GM23338 (cell line): ENCODE results near the gene BMP8B. TPM values are rescaled to one million over a fixed set of nuclear protein-coding genes. Genes with fewer than 3 reads are reported as not detected.

Experiments used
- ATAC-seq: fragments of 200-7000 bp; cut with Tn5 transposase; 3 replicates; pipeline ENCODE4 v1.9.1; 2020
- DNase-seq: peaks from one replicate; pipeline ENCODE4 v3.0.0-alpha.2; 2015; ENCODE audit warnings: low spot score
- H2AFZ ChIP-seq: fragments of 200-600 bp; sonication (generic); 2 replicates; pipeline ENCODE4 v1.8.0; 2016; ENCODE audit warnings: antibody characterized with exemption, mild to moderate bottlenecking, moderate library complexity
- H3F3A ChIP-seq: fragments of 200-600 bp; sonication (generic); replicated peaks from 2 replicates; pipeline ENCODE4 v1.8.0; 2017; ENCODE audit warnings: antibody characterized with exemption, mixed run types, low read depth
- H3K27ac ChIP-seq: fragments of 200-600 bp; sonication (generic); 2 replicates; pipeline ENCODE4 v1.6.1; 2016; ENCODE audit warnings: low read depth
- H3K27me3 ChIP-seq: fragments of 200-600 bp; sonication (generic); 2 replicates; pipeline ENCODE4 v1.8.0; 2016; ENCODE audit warnings: mild to moderate bottlenecking, mixed run types, moderate library complexity; ENCODE audit not compliant: insufficient read depth
- H3K36me3 ChIP-seq: fragments of 200-600 bp; sonication (generic); 2 replicates; pipeline ENCODE4 v1.8.0; 2016; ENCODE audit warnings: mild to moderate bottlenecking; ENCODE audit not compliant: insufficient read depth
- H3K4me1 ChIP-seq: fragments of 200-600 bp; sonication (generic); 2 replicates; pipeline ENCODE4 v1.8.0; 2016; ENCODE audit warnings: mild to moderate bottlenecking, moderate library complexity; ENCODE audit not compliant: insufficient read depth
- H3K4me2 ChIP-seq: fragments of 200-600 bp; sonication (generic); 2 replicates; pipeline ENCODE4 v1.7.1; 2017; ENCODE audit warnings: mixed run types
- H3K4me3 ChIP-seq: fragments of 200-600 bp; sonication (generic); 2 replicates; pipeline ENCODE4 v1.6.1; 2016; ENCODE audit warnings: mixed run types
- H3K79me2 ChIP-seq: fragments of 200-600 bp; sonication (generic); replicated peaks from 2 replicates; pipeline ENCODE4 v1.8.0; 2017; ENCODE audit warnings: mild to moderate bottlenecking; ENCODE audit not compliant: insufficient read depth
- H3K9me2 ChIP-seq: fragments of 200-600 bp; sonication (generic); 2 replicates; pipeline ENCODE4 v1.8.0; 2017; ENCODE audit not compliant: insufficient read depth
- H4K20me1 ChIP-seq: fragments of 200-600 bp; sonication (generic); replicated peaks from 2 replicates; pipeline ENCODE4 v1.8.0; 2017; ENCODE audit warnings: mild to moderate bottlenecking; ENCODE audit not compliant: insufficient read depth
- H3K27ac Mint-ChIP-seq: 2 replicates; pipeline ENCODE4 v1.8.0; 2020; ENCODE audit warnings: inconsistent platforms, mild to moderate bottlenecking, moderate library complexity, mixed read lengths
- H3K27me3 Mint-ChIP-seq: 3 replicates; pipeline ENCODE4 v1.8.0; 2022; ENCODE audit warnings: low read depth, mild to moderate bottlenecking, moderate library complexity, mixed read lengths, inconsistent platforms; ENCODE audit not compliant: insufficient read depth, poor library complexity
- H3K36me3 Mint-ChIP-seq: 3 replicates; pipeline ENCODE4 v1.8.0; 2021; ENCODE audit warnings: low read depth, mild to moderate bottlenecking, inconsistent platforms, moderate library complexity, mixed read lengths
- H3K4me1 Mint-ChIP-seq: 3 replicates; pipeline ENCODE4 v1.8.0; 2020; ENCODE audit warnings: mild to moderate bottlenecking, inconsistent platforms, mixed read lengths
- H3K4me3 Mint-ChIP-seq: 3 replicates; pipeline ENCODE4 v1.8.0; 2021; ENCODE audit warnings: moderate library complexity, mild to moderate bottlenecking, inconsistent platforms, mixed read lengths
- H3K9me3 Mint-ChIP-seq: 3 replicates; pipeline ENCODE4 v1.8.0; 2020; ENCODE audit warnings: moderate library complexity, mild to moderate bottlenecking, inconsistent platforms, mixed read lengths
- EZH2 ChIP-seq: fragments of 200-600 bp; sonication (generic); IDR thresholded peaks from one replicate; pipeline ENCODE4 v1.8.0; 2017; ENCODE audit warnings: antibody characterized with exemption, mild to moderate bottlenecking, low read depth; ENCODE audit not compliant: unreplicated experiment
- EZH2phosphoT487 ChIP-seq: fragments of 200-600 bp; sonication (generic); IDR thresholded peaks from one replicate; pipeline ENCODE4 v1.8.1; 2018; ENCODE audit warnings: antibody characterized with exemption; ENCODE audit not compliant: unreplicated experiment
- JUNB ChIP-seq: IDR thresholded peaks from one replicate; pipeline ENCODE4 v1.6.1; 2016; ENCODE audit warnings: antibody characterized with exemption; ENCODE audit not compliant: unreplicated experiment
- NANOG ChIP-seq: IDR thresholded peaks from 2 replicates; pipeline ENCODE4 v1.6.1; 2016; ENCODE audit warnings: antibody characterized with exemption, borderline replicate concordance
- ZNF114 ChIP-seq: fragments of 250-450 bp; sonication (Bioruptor Pico); IDR thresholded peaks from 2 replicates; pipeline ENCODE4 v1.5.0; 2020; ENCODE audit warnings: mild to moderate bottlenecking, moderate library complexity
- polyA plus RNA-seq: library from polyadenylated mRNA; unstranded; fragments of >200 nt; fragmentation: Nextera tagmentation; extraction: Ambion mirVana; gene quantifications from 2 replicates; pipeline ENCODE4 v1.2.1, GENCODE V29; 2016
- total RNA-seq: library from RNA; depleted of rRNA; stranded (reverse); fragments of >200 nt; shearing (Covaris generic); gene quantifications from 2 replicates; pipeline ENCODE4 v1.2.3, GENCODE V29; 2014
- TF ChIP-seq, protein P1 (sequence below), 2 experiments: fragments of 200-600 bp in 1 of 2; sonication (generic) in 1 of 2; conservative IDR thresholded peaks; 2 replicates each; pipeline versions ENCODE4 v1.5.1 to v1.6.1; 2016 to 2017; ENCODE audit warnings: antibody characterized with exemption in 2 of 2, low read depth in 2 of 2, mild to moderate bottlenecking in 2 of 2, moderate library complexity in 1 of 2

The BMP8B gene
- total and polyA plus RNA-seq, 2 experiments from 2014 or later: 0.16 to 0.90 TPM

DNA sequence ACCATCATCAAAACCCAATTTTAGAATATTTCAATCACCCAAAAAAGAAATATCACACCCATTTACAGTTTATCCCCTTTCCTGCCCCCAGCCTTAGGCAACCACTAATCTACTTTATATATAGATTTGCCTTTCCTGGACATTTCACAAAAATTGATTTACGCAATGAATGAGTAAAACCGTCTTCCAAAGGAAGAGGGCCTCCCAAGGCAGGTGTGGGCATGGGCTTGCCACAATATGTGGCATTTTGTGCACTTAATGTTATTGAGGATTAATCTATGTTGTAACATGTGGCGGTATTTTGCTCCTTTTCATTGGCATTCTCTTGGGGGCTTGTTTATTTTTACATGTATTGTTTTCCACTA, 11.8 kb upstream of the BMP8B start:
- Histone ChIP-seq H3K36me3 (no peaks in the 10 kb centered on the region), H3K79me2 (no peaks in the 10 kb centered on the region), H2AFZ (no peak overlapping the region), H3K27me3 (peaks cover 7% of the 10 kb centered on the region; the same call in 1 of the 2 replicates), H3F3A (no peaks in the 10 kb centered on the region), H4K20me1 (no peaks in the 10 kb centered on the region; the same call in 1 of the 2 replicates), H3K4me2 (no peak overlapping the region), H3K9me2 (no peaks in the 10 kb centered on the region), H3K4me1 (peaks cover 14% of the 10 kb centered on the region), H3K27ac (no peak overlapping the region), H3K4me3 (no peak overlapping the region)
- Mint-ChIP-seq H3K4me1 (peaks cover 11% of the 10 kb centered on the region), H3K27me3 (peaks cover 6% of the 10 kb centered on the region), H3K36me3 (no peaks in the 10 kb centered on the region), H3K4me3 (no peak overlapping the region), H3K9me3 (peaks cover 4% of the 10 kb centered on the region; the same call in 2 of the 3 replicates), H3K27ac (no peak overlapping the region)
- no peak for DNase-seq
- TF ChIP-seq NANOG: no peak
- ATAC-seq: no peak

DNA sequence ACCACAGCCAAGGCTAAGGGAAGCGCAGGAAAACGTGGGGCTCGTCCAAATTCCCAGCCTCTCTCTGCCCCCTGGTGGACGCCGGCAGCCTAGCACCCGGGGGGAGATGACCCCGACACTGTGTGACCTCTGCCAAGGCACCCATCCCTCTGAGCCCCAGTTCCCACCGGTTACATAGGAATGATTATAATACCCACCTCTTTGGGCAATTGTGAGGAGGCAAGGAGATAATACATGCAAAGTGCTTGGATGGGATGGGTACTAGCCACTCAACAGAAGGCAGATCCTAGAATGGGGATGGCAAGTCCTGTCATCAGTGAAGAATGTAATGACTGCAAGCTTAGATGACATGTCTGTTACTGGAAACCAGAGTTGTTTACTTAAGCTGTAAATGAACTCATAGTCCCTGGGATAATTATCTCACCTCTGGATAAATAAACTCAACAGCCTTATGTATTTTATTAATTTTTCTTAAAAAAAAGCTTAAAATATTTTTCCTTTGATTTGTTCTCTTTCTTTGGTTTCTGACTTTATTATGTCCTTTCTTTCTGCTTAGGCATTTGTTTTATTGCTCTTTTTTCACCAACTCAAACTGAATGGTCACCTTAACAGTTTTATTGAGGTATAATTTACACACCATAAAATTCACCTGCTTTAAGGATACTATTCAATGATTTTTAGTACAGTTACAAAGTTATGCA, 11.3 kb upstream of the BMP8B start:
- peaks cover 2% of the 10 kb centered on the region; the same call in 1 of the 3 replicates for H3K9me3 Mint-ChIP-seq
- ATAC-seq (peak; percentile 92), DNase-seq (peak; percentile 78)
- H4K20me1 ChIP-seq: no peaks in the 10 kb centered on the region; the same call in 1 of the 2 replicates
- no peak overlapping the region for H3K4me3 ChIP-seq
- no peaks in the 10 kb centered on the region for H3K36me3 Mint-ChIP-seq
- H3K27ac ChIP-seq: no peak overlapping the region
- no peaks in the 10 kb centered on the region for H3K9me2 ChIP-seq
- peaks cover 14% of the 10 kb centered on the region for H3K4me1 ChIP-seq
- peaks cover 11% of the 10 kb centered on the region for H3K4me1 Mint-ChIP-seq
- no peak overlapping the region for H3K4me3 Mint-ChIP-seq
- H3K27ac Mint-ChIP-seq: no peak overlapping the region
- H3K36me3 ChIP-seq: no peaks in the 10 kb centered on the region
- peaks cover 7% of the 10 kb centered on the region; the same call in 1 of the 2 replicates for H3K27me3 ChIP-seq
- no peak overlapping the region for H2AFZ ChIP-seq
- H3K4me2 ChIP-seq: no peak overlapping the region
- H3K79me2 ChIP-seq: no peaks in the 10 kb centered on the region
- peaks cover 6% of the 10 kb centered on the region for H3K27me3 Mint-ChIP-seq
- H3F3A ChIP-seq: no peaks in the 10 kb centered on the region
- TF ChIP-seq EZH2 (no peak), EZH2phosphoT487 (no peak), NANOG (no peak), ZNF114 (CRISPR knock-in tag) (no peak), JUNB (no peak)
- TF ChIP-seq, protein P1, sequence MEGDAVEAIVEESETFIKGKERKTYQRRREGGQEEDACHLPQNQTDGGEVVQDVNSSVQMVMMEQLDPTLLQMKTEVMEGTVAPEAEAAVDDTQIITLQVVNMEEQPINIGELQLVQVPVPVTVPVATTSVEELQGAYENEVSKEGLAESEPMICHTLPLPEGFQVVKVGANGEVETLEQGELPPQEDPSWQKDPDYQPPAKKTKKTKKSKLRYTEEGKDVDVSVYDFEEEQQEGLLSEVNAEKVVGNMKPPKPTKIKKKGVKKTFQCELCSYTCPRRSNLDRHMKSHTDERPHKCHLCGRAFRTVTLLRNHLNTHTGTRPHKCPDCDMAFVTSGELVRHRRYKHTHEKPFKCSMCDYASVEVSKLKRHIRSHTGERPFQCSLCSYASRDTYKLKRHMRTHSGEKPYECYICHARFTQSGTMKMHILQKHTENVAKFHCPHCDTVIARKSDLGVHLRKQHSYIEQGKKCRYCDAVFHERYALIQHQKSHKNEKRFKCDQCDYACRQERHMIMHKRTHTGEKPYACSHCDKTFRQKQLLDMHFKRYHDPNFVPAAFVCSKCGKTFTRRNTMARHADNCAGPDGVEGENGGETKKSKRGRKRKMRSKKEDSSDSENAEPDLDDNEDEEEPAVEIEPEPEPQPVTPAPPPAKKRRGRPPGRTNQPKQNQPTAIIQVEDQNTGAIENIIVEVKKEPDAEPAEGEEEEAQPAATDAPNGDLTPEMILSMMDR (conservative IDR thresholded peaks at IDR 0.05; ENCODE audit: low read depth in 2 of 2): peak; percentile 82 to 87
